Measurements from ENCODE around the gene FXYD1.

DNA sequence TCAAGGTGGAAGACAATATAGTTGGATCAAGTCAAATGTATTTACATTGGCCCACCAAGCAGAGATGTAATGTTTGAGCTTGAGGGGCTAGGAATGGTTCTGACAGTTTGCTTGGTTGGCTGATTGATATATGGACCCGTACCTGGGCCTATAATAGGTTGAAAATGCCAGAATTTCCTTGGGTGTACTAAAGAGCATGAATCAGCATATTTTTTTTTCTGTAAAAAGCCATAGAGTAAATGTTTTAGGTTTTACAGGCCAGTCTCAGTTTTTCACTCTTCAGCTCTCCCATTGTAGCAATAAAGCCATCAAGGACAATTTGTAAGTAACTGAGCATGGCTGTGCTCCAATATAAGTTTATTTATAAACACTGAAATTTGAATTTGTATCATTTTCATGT lies 42.8 kb downstream of the FXYD1 start:
- TF ChIP-seq, protein P1, sequence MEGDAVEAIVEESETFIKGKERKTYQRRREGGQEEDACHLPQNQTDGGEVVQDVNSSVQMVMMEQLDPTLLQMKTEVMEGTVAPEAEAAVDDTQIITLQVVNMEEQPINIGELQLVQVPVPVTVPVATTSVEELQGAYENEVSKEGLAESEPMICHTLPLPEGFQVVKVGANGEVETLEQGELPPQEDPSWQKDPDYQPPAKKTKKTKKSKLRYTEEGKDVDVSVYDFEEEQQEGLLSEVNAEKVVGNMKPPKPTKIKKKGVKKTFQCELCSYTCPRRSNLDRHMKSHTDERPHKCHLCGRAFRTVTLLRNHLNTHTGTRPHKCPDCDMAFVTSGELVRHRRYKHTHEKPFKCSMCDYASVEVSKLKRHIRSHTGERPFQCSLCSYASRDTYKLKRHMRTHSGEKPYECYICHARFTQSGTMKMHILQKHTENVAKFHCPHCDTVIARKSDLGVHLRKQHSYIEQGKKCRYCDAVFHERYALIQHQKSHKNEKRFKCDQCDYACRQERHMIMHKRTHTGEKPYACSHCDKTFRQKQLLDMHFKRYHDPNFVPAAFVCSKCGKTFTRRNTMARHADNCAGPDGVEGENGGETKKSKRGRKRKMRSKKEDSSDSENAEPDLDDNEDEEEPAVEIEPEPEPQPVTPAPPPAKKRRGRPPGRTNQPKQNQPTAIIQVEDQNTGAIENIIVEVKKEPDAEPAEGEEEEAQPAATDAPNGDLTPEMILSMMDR (IDR thresholded peaks at IDR 0.05): no peak
- TF ChIP-seq POLR2AphosphoS5 (IDR thresholded peaks at IDR 0.05) (no peak), POLR2A (IDR thresholded peaks at IDR 0.05) (no peak), EP300 (IDR thresholded peaks at IDR 0.05) (no peak)
